GM19463 (cell line): ENCODE data around the gene FUT8.
"Not testable (repeated sequence)": the region's sequence is repeated elsewhere in the genome, so short reads cannot be mapped to it uniquely, and the experiment has no call there.

Experiments used
- ATAC-seq: cut with Tn5 transposase; IDR thresholded peaks from one replicate; pipeline ENCODE4 v1.9.1; 2021; ENCODE audit warnings: mild to moderate bottlenecking, moderate library complexity; ENCODE audit not compliant: unreplicated experiment

FUT8 gene

GRCh38 chr14:65414961-65415589, 2.5 kb downstream of the FUT8 start:
- ATAC-seq = no peak

- no peak for ATAC-seq
Measured at GRCh38 chr14:65415613-65416012, 3.1 kb downstream of the FUT8 start.

GRCh38 chr14:65419593-65420252, 7.2 kb downstream of the FUT8 start:
- ATAC-seq = no peak

GRCh38 chr14:65421201-65421981, 8.9 kb downstream of the FUT8 start:
- ATAC-seq = no peak

- no peak for ATAC-seq
Measured at GRCh38 chr14:65422088-65422834, 9.7 kb downstream of the FUT8 start.

- ATAC-seq = no peak
Measured at GRCh38 chr14:65423982-65424381, 11.5 kb downstream of the FUT8 start.

- no peak for ATAC-seq
Measured at GRCh38 chr14:65424531-65424930, 12.0 kb downstream of the FUT8 start.

GRCh38 chr14:65425885-65426284, 13.4 kb downstream of the FUT8 start:
- no peak for ATAC-seq

GRCh38 chr14:65426902-65427301, 14.4 kb downstream of the FUT8 start:
- not testable (repeated sequence) for ATAC-seq

GRCh38 chr14:65428691-65429090, 16.2 kb downstream of the FUT8 start:
- ATAC-seq = no peak

GRCh38 chr14:65429757-65430156, 17.2 kb downstream of the FUT8 start:
- no peak for ATAC-seq

- ATAC-seq = no peak
Measured at GRCh38 chr14:65431245-65431644, 18.7 kb downstream of the FUT8 start.

- no peak for ATAC-seq
Measured at GRCh38 chr14:65431951-65432350, 19.4 kb downstream of the FUT8 start.

- no peak for ATAC-seq
Measured at GRCh38 chr14:65432361-65432948, 19.9 kb downstream of the FUT8 start.

GRCh38 chr14:65433157-65433556, 20.6 kb downstream of the FUT8 start:
- ATAC-seq = peak; percentile 44

GRCh38 chr14:65433646-65434045, 21.1 kb downstream of the FUT8 start:
- ATAC-seq = peak; percentile 21

- no peak for ATAC-seq
Measured at GRCh38 chr14:65434216-65434850, 21.8 kb downstream of the FUT8 start.

- no peak for ATAC-seq
Measured at GRCh38 chr14:65438266-65438933, 25.9 kb downstream of the FUT8 start.

GRCh38 chr14:65439117-65439516, 26.6 kb downstream of the FUT8 start:
- no peak for ATAC-seq

- no peak for ATAC-seq
Measured at GRCh38 chr14:65440230-65440629, 27.7 kb downstream of the FUT8 start.
